KMS-11 (cell line): ENCODE measurements around the gene DLG2.

ENCODE experiments used
- H2AFZ ChIP-seq: fragments of 200-600 bp; sonication (generic); 2 replicates; pipeline ENCODE4 v1.6.1; 2016; ENCODE audit warnings: antibody characterized with exemption, mixed run types, low read depth
- H3K27ac ChIP-seq: fragments of 200-600 bp; sonication (generic); 2 replicates; pipeline ENCODE4 v1.6.1; 2016; ENCODE audit warnings: mild to moderate bottlenecking, mixed run types
- H3K27me3 ChIP-seq: fragments of 200-600 bp; sonication (generic); 2 replicates; pipeline ENCODE4 v1.6.1; 2017; ENCODE audit warnings: mild to moderate bottlenecking, low read depth, mixed run types, moderate library complexity; ENCODE audit not compliant: insufficient read depth
- H3K36me3 ChIP-seq: fragments of 200-600 bp; sonication (generic); 2 replicates; pipeline ENCODE4 v1.6.1; 2017; ENCODE audit warnings: mild to moderate bottlenecking, mixed run types; ENCODE audit not compliant: insufficient read depth
- H3K4me1 ChIP-seq: fragments of 200-600 bp; sonication (generic); 2 replicates; pipeline ENCODE4 v1.6.1; 2016; ENCODE audit warnings: mild to moderate bottlenecking, low read depth, mixed run types; ENCODE audit not compliant: poor library complexity, severe bottlenecking
- H3K4me2 ChIP-seq: fragments of 200-600 bp; sonication (generic); 2 replicates; pipeline ENCODE4 v1.7.0; 2016; ENCODE audit warnings: mild to moderate bottlenecking, mixed run types
- H3K4me3 ChIP-seq: fragments of 200-600 bp; sonication (generic); IDR thresholded peaks from 2 replicates; pipeline ENCODE4 v1.6.1; 2017; ENCODE audit warnings: low read depth, low read length, mixed read lengths; ENCODE audit not compliant: insufficient read depth
- H3K79me2 ChIP-seq: fragments of 200-600 bp; sonication (generic); 2 replicates; pipeline ENCODE4 v1.6.1; 2016; ENCODE audit warnings: low read depth, mixed run types; ENCODE audit not compliant: insufficient read depth
- H3K9ac ChIP-seq: fragments of 200-600 bp; sonication (generic); 2 replicates; pipeline ENCODE4 v1.6.1; 2016; ENCODE audit warnings: mild to moderate bottlenecking, mixed run types
- H4K20me1 ChIP-seq: fragments of 200-600 bp; sonication (generic); 2 replicates; pipeline ENCODE4 v1.6.1; 2016; ENCODE audit warnings: mild to moderate bottlenecking, mixed run types; ENCODE audit not compliant: insufficient read depth
- TF ChIP-seq, protein P1 (sequence below): fragments of 200-600 bp; sonication (generic); conservative IDR thresholded peaks from 2 replicates; pipeline ENCODE4 v1.6.1; 2017; ENCODE audit warnings: low read depth, mild to moderate bottlenecking, antibody characterized with exemption, low read length, moderate library complexity, mixed read lengths

The DLG2 gene

DNA sequence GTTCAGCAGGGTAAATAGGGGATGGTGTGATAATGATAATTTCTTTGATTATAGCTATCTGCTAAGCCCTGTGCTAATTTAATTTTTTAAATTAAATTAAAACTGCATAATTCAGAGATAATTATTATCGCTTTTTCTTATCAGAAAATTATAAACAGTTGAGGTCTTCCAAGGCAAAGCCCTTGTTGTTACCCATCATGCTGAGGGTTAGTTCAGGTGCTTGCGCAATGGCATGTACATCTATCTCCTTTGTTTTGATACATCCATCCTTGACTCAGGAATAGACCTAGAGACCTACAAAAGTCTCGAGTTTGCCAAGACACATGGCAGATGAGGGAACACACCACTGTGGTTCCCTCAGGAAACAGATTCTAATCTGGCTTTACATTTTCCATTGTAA is 737.6 kb downstream of the DLG2 start:
- H3K36me3 ChIP-seq: no peaks in the 10 kb centered on the region
- H3K4me3 ChIP-seq: no peak overlapping the region
- no peaks in the 10 kb centered on the region for H3K27me3 ChIP-seq
- H3K4me2 ChIP-seq: no peak overlapping the region
- no peak overlapping the region for H3K27ac ChIP-seq
- no peaks in the 10 kb centered on the region for H3K4me1 ChIP-seq
- H3K79me2 ChIP-seq: no peaks in the 10 kb centered on the region
- no peaks in the 10 kb centered on the region for H4K20me1 ChIP-seq
- TF ChIP-seq, protein P1, sequence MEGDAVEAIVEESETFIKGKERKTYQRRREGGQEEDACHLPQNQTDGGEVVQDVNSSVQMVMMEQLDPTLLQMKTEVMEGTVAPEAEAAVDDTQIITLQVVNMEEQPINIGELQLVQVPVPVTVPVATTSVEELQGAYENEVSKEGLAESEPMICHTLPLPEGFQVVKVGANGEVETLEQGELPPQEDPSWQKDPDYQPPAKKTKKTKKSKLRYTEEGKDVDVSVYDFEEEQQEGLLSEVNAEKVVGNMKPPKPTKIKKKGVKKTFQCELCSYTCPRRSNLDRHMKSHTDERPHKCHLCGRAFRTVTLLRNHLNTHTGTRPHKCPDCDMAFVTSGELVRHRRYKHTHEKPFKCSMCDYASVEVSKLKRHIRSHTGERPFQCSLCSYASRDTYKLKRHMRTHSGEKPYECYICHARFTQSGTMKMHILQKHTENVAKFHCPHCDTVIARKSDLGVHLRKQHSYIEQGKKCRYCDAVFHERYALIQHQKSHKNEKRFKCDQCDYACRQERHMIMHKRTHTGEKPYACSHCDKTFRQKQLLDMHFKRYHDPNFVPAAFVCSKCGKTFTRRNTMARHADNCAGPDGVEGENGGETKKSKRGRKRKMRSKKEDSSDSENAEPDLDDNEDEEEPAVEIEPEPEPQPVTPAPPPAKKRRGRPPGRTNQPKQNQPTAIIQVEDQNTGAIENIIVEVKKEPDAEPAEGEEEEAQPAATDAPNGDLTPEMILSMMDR: no peak
- H2AFZ ChIP-seq: no peak overlapping the region
- H3K9ac ChIP-seq: no peak overlapping the region

GRCh38 chr11:84887055-84887629 is 740.0 kb downstream of the DLG2 start:
- no peaks in the 10 kb centered on the region for H3K79me2 ChIP-seq
- H3K9ac ChIP-seq: no peak overlapping the region
- H3K27me3 ChIP-seq: no peaks in the 10 kb centered on the region
- H3K36me3 ChIP-seq: no peaks in the 10 kb centered on the region
- H2AFZ ChIP-seq: no peak overlapping the region
- TF ChIP-seq, protein P1: no peak
- no peaks in the 10 kb centered on the region for H3K4me1 ChIP-seq
- H4K20me1 ChIP-seq: no peaks in the 10 kb centered on the region
- H3K27ac ChIP-seq: no peak overlapping the region
- no peak overlapping the region for H3K4me2 ChIP-seq
- no peak overlapping the region for H3K4me3 ChIP-seq

DNA sequence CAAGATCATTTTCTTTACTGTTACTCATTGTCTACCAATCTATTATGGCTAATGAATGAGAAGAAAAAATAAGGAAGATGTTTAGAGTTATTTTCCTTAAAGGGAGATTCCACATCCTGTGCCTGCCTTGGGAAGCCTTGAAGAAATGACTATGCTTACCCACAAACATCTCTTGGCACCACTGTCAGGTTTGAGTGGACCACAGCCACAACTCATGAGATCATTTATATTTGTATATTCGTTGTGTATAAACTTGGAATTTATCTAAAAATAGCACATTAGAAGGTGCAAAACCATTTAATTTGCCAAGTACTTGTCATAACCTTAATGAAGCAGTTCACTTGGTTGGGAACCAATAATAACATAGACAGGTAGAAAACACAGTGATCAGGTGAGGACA is 740.8 kb downstream of the DLG2 start:
- H3K27ac ChIP-seq: no peak overlapping the region
- H2AFZ ChIP-seq: no peak overlapping the region
- H4K20me1 ChIP-seq: no peaks in the 10 kb centered on the region
- TF ChIP-seq, protein P1: no peak
- no peak overlapping the region for H3K9ac ChIP-seq
- H3K36me3 ChIP-seq: no peaks in the 10 kb centered on the region
- no peaks in the 10 kb centered on the region for H3K4me1 ChIP-seq
- H3K79me2 ChIP-seq: no peaks in the 10 kb centered on the region
- H3K4me2 ChIP-seq: no peak overlapping the region
- H3K27me3 ChIP-seq: no peaks in the 10 kb centered on the region
- H3K4me3 ChIP-seq: no peak overlapping the region

DNA sequence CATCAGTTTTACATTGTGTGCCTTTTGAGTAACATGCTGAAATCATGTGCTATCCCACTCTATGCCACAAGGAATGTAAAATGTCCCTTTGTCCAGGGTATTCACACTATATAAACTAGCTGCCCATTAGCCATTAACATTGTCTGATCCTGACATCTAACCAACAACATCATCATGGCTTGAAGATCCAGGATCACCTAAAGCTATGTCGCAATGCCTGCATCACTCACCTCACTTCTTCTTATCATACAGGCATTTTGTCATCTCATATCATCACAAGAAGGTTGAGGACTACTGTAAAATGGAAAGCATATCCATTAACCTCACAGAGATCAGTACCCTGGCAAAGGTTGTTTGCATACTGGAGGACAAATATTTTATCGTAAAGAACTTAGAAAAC is 742.3 kb downstream of the DLG2 start:
- no peaks in the 10 kb centered on the region for H4K20me1 ChIP-seq

More for the DNA sequence above, 742.3 kb downstream of the DLG2 start:
- H3K4me1 ChIP-seq: no peaks in the 10 kb centered on the region
- H3K4me2 ChIP-seq: no peak overlapping the region
- no peaks in the 10 kb centered on the region for H3K79me2 ChIP-seq
- H3K27me3 ChIP-seq: no peaks in the 10 kb centered on the region
- TF ChIP-seq, protein P1: no peak
- no peak overlapping the region for H2AFZ ChIP-seq
- H3K4me3 ChIP-seq: no peak overlapping the region
- H3K36me3 ChIP-seq: no peaks in the 10 kb centered on the region
- no peak overlapping the region for H3K9ac ChIP-seq
- no peak overlapping the region for H3K27ac ChIP-seq
